Retinal pigment epithelial cell (primary cell): ENCODE results near the gene PHLDA1.

Experiments
- DNase-seq: peaks from one replicate; pipeline ENCODE4 v3.0.0-alpha.2; 2010; ENCODE audit warnings: low read depth
- H3K4me3 ChIP-seq: 2 replicates; pipeline ENCODE4 v1.5.1; 2011; ENCODE audit warnings: mild to moderate bottlenecking, low read length, control low read depth, moderate library complexity
- CTCF ChIP-seq: conservative IDR thresholded peaks from 2 replicates; pipeline ENCODE4 v1.5.1; 2011; ENCODE audit warnings: low read depth, low read length, control low read depth, inconsistent platforms

PHLDA1 gene

GRCh38 chr12:76031081-76031413 lies 529 bp downstream of the PHLDA1 start:
- TF ChIP-seq CTCF = no peak
- H3K4me3 ChIP-seq = peak overlapping the region; percentile 99
- no peak for DNase-seq

- peak overlapping the region; percentile 99 for H3K4me3 ChIP-seq
- no peak for TF ChIP-seq CTCF
- no peak for DNase-seq
Measured at GRCh38 chr12:76030341-76031080, 1.1 kb downstream of the PHLDA1 start.

GRCh38 chr12:76029982-76030340 lies 1.6 kb downstream of the PHLDA1 start:
- DNase-seq = no peak
- peak overlapping the region; percentile 99 for H3K4me3 ChIP-seq
- TF ChIP-seq CTCF = no peak

GRCh38 chr12:76028571-76029277 lies 2.9 kb downstream of the PHLDA1 start:
- H3K4me3 ChIP-seq = peak overlapping the region; percentile 99
- no peak for DNase-seq
- TF ChIP-seq CTCF = no peak

GRCh38 chr12:76026643-76027063 lies 4.9 kb downstream of the PHLDA1 start:
- TF ChIP-seq CTCF = no peak
- H3K4me3 ChIP-seq = no peak overlapping the region
- no peak for DNase-seq

- no peak overlapping the region for H3K4me3 ChIP-seq
- no peak for DNase-seq
- TF ChIP-seq CTCF = no peak
Measured at GRCh38 chr12:76025601-76026575, 5.7 kb downstream of the PHLDA1 start.
